ENCODE results near the gene ARHGEF28.

Gene ARHGEF28

GRCh38 chr5:73964352-73964865 lies 338.4 kb downstream of the ARHGEF28 start:
- Histone ChIP-seq H3K36me3 (ENCODE audit: insufficient read depth, low read length) (no peaks in the 10 kb centered on the region), H3K4me3 (ENCODE audit: low read depth in 1 of 2, low read length in 2 of 2) (no peak overlapping the region), H3K27ac (ENCODE audit: low read length) (no peak overlapping the region), H3K4me1 (ENCODE audit: insufficient read depth, low read length) (peaks cover 10% of the 10 kb centered on the region), H3K9me3 (ENCODE audit: insufficient read depth, low read length, severe bottlenecking) (no peaks in the 10 kb centered on the region), H3K27me3 (ENCODE audit: insufficient read depth, low read length, poor library complexity) (no peaks in the 10 kb centered on the region), H2AFZ (ENCODE audit: low read depth, low read length) (no peak overlapping the region), H3K79me2 (ENCODE audit: insufficient read depth, low read length) (no peaks in the 10 kb centered on the region), H4K20me1 (ENCODE audit: insufficient read depth, low read length) (no peaks in the 10 kb centered on the region), H3K9ac (ENCODE audit: low read depth, low read length) (no peak overlapping the region), H3K4me2 (ENCODE audit: insufficient read depth, low read length) (no peak overlapping the region)
- ATAC-seq (ENCODE audit: insufficient read depth, low read depth) (no peak), DNase-seq (no peak)
- TF ChIP-seq EZH2 (IDR thresholded peaks at IDR 0.05; ENCODE audit: borderline replicate concordance, low read depth, low read length, severe bottlenecking): no peak
- no peak for TF ChIP-seq CTCF (IDR thresholded peaks at IDR 0.05; ENCODE audit: borderline replicate concordance, extremely low read depth, low read length, poor library complexity, severe bottlenecking)

DNA sequence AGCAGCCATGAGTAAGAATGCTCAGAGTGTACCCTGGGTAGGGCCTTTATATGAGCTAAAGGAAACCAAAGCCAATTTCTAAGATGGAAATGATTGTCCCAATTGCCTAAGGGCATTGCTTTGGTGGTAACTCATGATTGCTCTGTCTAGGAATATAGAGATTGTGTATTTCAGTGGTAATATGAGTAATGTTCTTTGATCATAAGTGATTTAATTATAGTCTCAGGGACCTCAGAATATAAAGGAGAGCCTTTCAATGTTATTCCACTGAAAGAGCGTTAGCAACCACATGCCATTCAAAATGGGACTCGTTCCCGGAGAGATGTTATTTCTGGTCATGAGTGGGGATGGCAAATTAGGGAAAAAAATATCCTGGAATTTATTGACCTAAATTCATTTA lies 340.5 kb downstream of the ARHGEF28 start:
- no peaks in the 10 kb centered on the region for H3K79me2 ChIP-seq (ENCODE audit: insufficient read depth, low read length)
- no peaks in the 10 kb centered on the region for H3K27me3 ChIP-seq (ENCODE audit: insufficient read depth, low read length, poor library complexity)
- ATAC-seq (ENCODE audit: insufficient read depth, low read depth) (no peak), DNase-seq (no peak)
- no peaks in the 10 kb centered on the region for H3K36me3 ChIP-seq (ENCODE audit: insufficient read depth, low read length)
- H3K9me3 ChIP-seq (ENCODE audit: insufficient read depth, low read length, severe bottlenecking): no peaks in the 10 kb centered on the region
- TF ChIP-seq CTCF (IDR thresholded peaks at IDR 0.05; ENCODE audit: borderline replicate concordance, extremely low read depth, low read length, poor library complexity, severe bottlenecking) (no peak), EZH2 (IDR thresholded peaks at IDR 0.05; ENCODE audit: borderline replicate concordance, low read depth, low read length, severe bottlenecking) (no peak)
- H3K4me3 ChIP-seq (ENCODE audit: low read depth in 1 of 2, low read length in 2 of 2): no peak overlapping the region
- no peaks in the 10 kb centered on the region for H4K20me1 ChIP-seq (ENCODE audit: insufficient read depth, low read length)
- H3K4me2 ChIP-seq (ENCODE audit: insufficient read depth, low read length): no peak overlapping the region
- no peaks in the 10 kb centered on the region for H3K4me1 ChIP-seq (ENCODE audit: insufficient read depth, low read length)
- H3K9ac ChIP-seq (ENCODE audit: low read depth, low read length): no peak overlapping the region
- no peak overlapping the region for H2AFZ ChIP-seq (ENCODE audit: low read depth, low read length)
- no peak overlapping the region for H3K27ac ChIP-seq (ENCODE audit: low read length)

- no peak for ATAC-seq (ENCODE audit: insufficient read depth, low read depth)
- no peak for TF ChIP-seq EZH2 (IDR thresholded peaks at IDR 0.05; ENCODE audit: borderline replicate concordance, low read depth, low read length, severe bottlenecking)
- no peak for TF ChIP-seq CTCF (IDR thresholded peaks at IDR 0.05; ENCODE audit: borderline replicate concordance, extremely low read depth, low read length, poor library complexity, severe bottlenecking)
- no peaks in the 10 kb centered on the region for H4K20me1 ChIP-seq (ENCODE audit: insufficient read depth, low read length)
Measured at GRCh38 chr5:73967347-73967746, 341.4 kb downstream of the ARHGEF28 start.

GRCh38 chr5:73968246-73968645 lies 342.2 kb downstream of the ARHGEF28 start:
- H3K9me3 ChIP-seq (ENCODE audit: insufficient read depth, low read length, severe bottlenecking): no peaks in the 10 kb centered on the region
- TF ChIP-seq CTCF (IDR thresholded peaks at IDR 0.05; ENCODE audit: borderline replicate concordance, extremely low read depth, low read length, poor library complexity, severe bottlenecking) (no peak), EZH2 (IDR thresholded peaks at IDR 0.05; ENCODE audit: borderline replicate concordance, low read depth, low read length, severe bottlenecking) (no peak)
- no peak overlapping the region for H2AFZ ChIP-seq (ENCODE audit: low read depth, low read length)
- H3K4me1 ChIP-seq (ENCODE audit: insufficient read depth, low read length): no peaks in the 10 kb centered on the region
- no peak overlapping the region for H3K27ac ChIP-seq (ENCODE audit: low read length)
- no peaks in the 10 kb centered on the region for H3K27me3 ChIP-seq (ENCODE audit: insufficient read depth, low read length, poor library complexity)
- no peak overlapping the region for H3K4me2 ChIP-seq (ENCODE audit: insufficient read depth, low read length)
- no peak overlapping the region for H3K9ac ChIP-seq (ENCODE audit: low read depth, low read length)
- H3K79me2 ChIP-seq (ENCODE audit: insufficient read depth, low read length): no peaks in the 10 kb centered on the region
- H3K36me3 ChIP-seq (ENCODE audit: insufficient read depth, low read length): no peaks in the 10 kb centered on the region
- H3K4me3 ChIP-seq (ENCODE audit: low read depth in 1 of 2, low read length in 2 of 2): no peak overlapping the region
- DNase-seq: no peak
- no peaks in the 10 kb centered on the region for H4K20me1 ChIP-seq (ENCODE audit: insufficient read depth, low read length)
- ATAC-seq (ENCODE audit: insufficient read depth, low read depth): no peak

More at GRCh38 chr5:73967347-73967746, 341.4 kb downstream of the ARHGEF28 start:
- H3K27me3 ChIP-seq (ENCODE audit: insufficient read depth, low read length, poor library complexity): no peaks in the 10 kb centered on the region
- DNase-seq: no peak
- H3K36me3 ChIP-seq (ENCODE audit: insufficient read depth, low read length): no peaks in the 10 kb centered on the region
- H3K4me1 ChIP-seq (ENCODE audit: insufficient read depth, low read length): no peaks in the 10 kb centered on the region
- no peak overlapping the region for H3K27ac ChIP-seq (ENCODE audit: low read length)
- H3K79me2 ChIP-seq (ENCODE audit: insufficient read depth, low read length): no peaks in the 10 kb centered on the region
- H3K4me3 ChIP-seq (ENCODE audit: low read depth in 1 of 2, low read length in 2 of 2): no peak overlapping the region
- no peak overlapping the region for H3K4me2 ChIP-seq (ENCODE audit: insufficient read depth, low read length)
- no peak overlapping the region for H3K9ac ChIP-seq (ENCODE audit: low read depth, low read length)
- no peak overlapping the region for H2AFZ ChIP-seq (ENCODE audit: low read depth, low read length)
- no peaks in the 10 kb centered on the region for H3K9me3 ChIP-seq (ENCODE audit: insufficient read depth, low read length, severe bottlenecking)

Measured in DND-41 (cell line).